Keratinocyte (primary cell): ENCODE data around the gene NOS1AP. TPM values are rescaled to one million over a fixed set of nuclear protein-coding genes. Genes with fewer than 3 reads are reported as not detected.

ENCODE experiments used
- DNase-seq: peaks from one replicate; pipeline ENCODE4 v3.0.0-alpha.2; 2011; ENCODE audit warnings: low read depth, missing footprints, low spot score
- FAIRE-seq: peaks from 2 replicates; lab custom pipeline; 2011; peaks lifted over from hg19 to GRCh38; lab: Jason Lieb, UNC
- H2AFZ ChIP-seq: 2 replicates; pipeline ENCODE4 v1.6.0; 2012; ENCODE audit warnings: low read length, control low read depth, inconsistent platforms; ENCODE audit not compliant: control insufficient read depth
- H3K27ac ChIP-seq: 2 replicates; pipeline ENCODE4 v1.5.1; 2011; ENCODE audit warnings: low read length; ENCODE audit not compliant: control insufficient read depth, insufficient read depth
- H3K27me3 ChIP-seq: 3 replicates; pipeline ENCODE4 v1.6.0; 2011; ENCODE audit warnings: low read length; ENCODE audit not compliant: control insufficient read depth, insufficient read depth; ENCODE audit errors: extremely low read depth
- H3K36me3 ChIP-seq, 2 experiments: 2 replicates in 1 of 2; 3 replicates in 1 of 2; pipeline ENCODE4 v1.5.1; 2011; ENCODE audit warnings: low read length in 2 of 2, mild to moderate bottlenecking in 1 of 2; ENCODE audit not compliant: control insufficient read depth in 2 of 2, insufficient read depth in 2 of 2; ENCODE audit errors: extremely low read depth in 1 of 2
- H3K4me1 ChIP-seq: 3 replicates; pipeline ENCODE4 v1.5.1; 2011; ENCODE audit warnings: low read length; ENCODE audit not compliant: control insufficient read depth, insufficient read depth; ENCODE audit errors: extremely low read depth
- H3K4me2 ChIP-seq: 3 replicates; pipeline ENCODE4 v1.6.0; 2011; ENCODE audit warnings: low read depth, low read length; ENCODE audit not compliant: control insufficient read depth, insufficient read depth; ENCODE audit errors: extremely low read depth
- H3K4me3 ChIP-seq, 3 experiments: fragments of 200-600 bp in 1 of 3; sonication (generic) in 1 of 3; 2 replicates in 2 of 3; 3 replicates in 1 of 3; pipeline ENCODE4 v1.5.1; 2011 to 2016; ENCODE audit warnings: low read length in 3 of 3, mild to moderate bottlenecking in 3 of 3, control low read depth in 2 of 3, inconsistent platforms in 1 of 3, low read depth in 1 of 3, mixed read lengths in 1 of 3, mixed run types in 1 of 3, moderate library complexity in 1 of 3; ENCODE audit not compliant: control insufficient read depth in 2 of 3, insufficient read depth in 2 of 3; ENCODE audit errors: extremely low read depth in 1 of 3
- H3K79me2 ChIP-seq: 2 replicates; pipeline ENCODE4 v1.6.0; 2012; ENCODE audit warnings: low read length; ENCODE audit not compliant: control insufficient read depth, insufficient read depth
- H3K9ac ChIP-seq: 3 replicates; pipeline ENCODE4 v1.6.0; 2011; ENCODE audit warnings: low read length; ENCODE audit not compliant: control insufficient read depth, insufficient read depth; ENCODE audit errors: extremely low read depth
- H3K9me1 ChIP-seq: 3 replicates; pipeline ENCODE4 v1.6.0; 2011; ENCODE audit warnings: low read length; ENCODE audit not compliant: control insufficient read depth, insufficient read depth; ENCODE audit errors: extremely low read depth
- H3K9me3 ChIP-seq: 2 replicates; pipeline ENCODE4 v1.5.1; 2012; ENCODE audit warnings: low read depth, low read length; ENCODE audit not compliant: control insufficient read depth
- H4K20me1 ChIP-seq: 3 replicates; pipeline ENCODE4 v1.6.0; 2011; ENCODE audit warnings: low read length; ENCODE audit not compliant: control insufficient read depth, insufficient read depth; ENCODE audit errors: extremely low read depth
- CTCF ChIP-seq, 3 experiments: IDR thresholded peaks in 1 of 3; conservative IDR thresholded peaks in 1 of 3; optimal IDR thresholded peaks in 1 of 3; 2 replicates in 2 of 3; 3 replicates in 1 of 3; pipeline versions ENCODE3 to v1.5.1; 2011; ENCODE audit warnings: low read length in 3 of 3, mild to moderate bottlenecking in 3 of 3, moderate library complexity in 2 of 3, control low read depth in 1 of 3, inconsistent platforms in 1 of 3; ENCODE audit not compliant: insufficient read depth in 2 of 3; ENCODE audit errors: extremely low read depth in 1 of 3
- EZH2 ChIP-seq: IDR thresholded peaks from one replicate; pipeline ENCODE4 v1.6.1; 2012; ENCODE audit warnings: inconsistent platforms, mild to moderate bottlenecking, low read length, moderate library complexity
- dilution Hi-C: fragments of 300-500 bp; cut with MboI; formaldehyde crosslinking; loops from one replicate; pipeline ENCODE4 v1.7.0; 2020; ENCODE audit warnings: low sequenced_read_pairs; ENCODE audit not compliant: extremely low pct_ligation_motif_present
- polyA plus RNA-seq, 5 experiments: library from polyadenylated mRNA; depleted of rRNA in 3 of 5; stranded (reverse) in 3 of 5; stranded (forward) in 1 of 5; unstranded in 1 of 5; fragments of >200 nt; gene quantifications; 1 replicate in 1 of 5; 2 replicates in 3 of 5; 3 replicates in 1 of 5; pipeline versions ENCODE4 v1.2.1 to v1.2.3, GENCODE V29; 2011 to 2012; ENCODE audit warnings: missing spikeins in 2 of 5, low read depth in 1 of 5, low replicate concordance in 1 of 5

NOS1AP gene
- polyA plus RNA-seq, 1 donor (not counting 4 experiments of a cell fraction or from before 2014, with no cell fraction given) = not detected

- no peaks in the 10 kb centered on the region for H3K9me1 ChIP-seq
- H2AFZ ChIP-seq = no peak overlapping the region
- no peak overlapping the region for H3K4me2 ChIP-seq
- H4K20me1 ChIP-seq = no peaks in the 10 kb centered on the region
- FAIRE-seq (no peak), DNase-seq (no peak)
- H3K4me1 ChIP-seq = no peaks in the 10 kb centered on the region
- H3K4me3 ChIP-seq = no peak overlapping the region
- peaks cover 3% of the 10 kb centered on the region for H3K27me3 ChIP-seq
- no peak overlapping the region for H3K27ac ChIP-seq
- no peaks in the 10 kb centered on the region for H3K36me3 ChIP-seq
- no peaks in the 10 kb centered on the region for H3K79me2 ChIP-seq
- dilution Hi-C loops = no loop called here
- TF ChIP-seq EZH2 (no peak), CTCF (optimal IDR thresholded peaks at IDR 0.05 in 1 of 3, IDR thresholded peaks at IDR 0.05 in 1 of 3, conservative IDR thresholded peaks at IDR 0.05 in 1 of 3; ENCODE audit: extremely low read depth in 1 of 3, insufficient read depth in 2 of 3, low read length in 3 of 3) (no peak)
- no peak overlapping the region for H3K9ac ChIP-seq
- no peaks in the 10 kb centered on the region for H3K9me3 ChIP-seq
Observed at GRCh38 chr1:162110910-162111309, 41.4 kb downstream of the NOS1AP start.

GRCh38 chr1:162111572-162111971 is 42.1 kb downstream of the NOS1AP start:
- no peak for FAIRE-seq
- H3K79me2 ChIP-seq = no peaks in the 10 kb centered on the region
- H3K36me3 ChIP-seq = no peaks in the 10 kb centered on the region
- H3K4me2 ChIP-seq = no peak overlapping the region
- no peak overlapping the region for H3K27ac ChIP-seq
- peaks cover 3% of the 10 kb centered on the region for H3K27me3 ChIP-seq
- no peaks in the 10 kb centered on the region for H3K4me1 ChIP-seq
- no peak overlapping the region for H3K9ac ChIP-seq
- TF ChIP-seq EZH2 (no peak), CTCF (optimal IDR thresholded peaks at IDR 0.05 in 1 of 3, IDR thresholded peaks at IDR 0.05 in 1 of 3, conservative IDR thresholded peaks at IDR 0.05 in 1 of 3; ENCODE audit: extremely low read depth in 1 of 3, insufficient read depth in 2 of 3, low read length in 3 of 3) (no peak)
- no peaks in the 10 kb centered on the region for H3K9me3 ChIP-seq
- H3K9me1 ChIP-seq = no peaks in the 10 kb centered on the region
- H2AFZ ChIP-seq = no peak overlapping the region
- H4K20me1 ChIP-seq = no peaks in the 10 kb centered on the region
- no peak for DNase-seq
- dilution Hi-C loops = no loop called here
- no peak overlapping the region for H3K4me3 ChIP-seq
